ENCODE data around the gene ADISSP.

Gene ADISSP

DNA sequence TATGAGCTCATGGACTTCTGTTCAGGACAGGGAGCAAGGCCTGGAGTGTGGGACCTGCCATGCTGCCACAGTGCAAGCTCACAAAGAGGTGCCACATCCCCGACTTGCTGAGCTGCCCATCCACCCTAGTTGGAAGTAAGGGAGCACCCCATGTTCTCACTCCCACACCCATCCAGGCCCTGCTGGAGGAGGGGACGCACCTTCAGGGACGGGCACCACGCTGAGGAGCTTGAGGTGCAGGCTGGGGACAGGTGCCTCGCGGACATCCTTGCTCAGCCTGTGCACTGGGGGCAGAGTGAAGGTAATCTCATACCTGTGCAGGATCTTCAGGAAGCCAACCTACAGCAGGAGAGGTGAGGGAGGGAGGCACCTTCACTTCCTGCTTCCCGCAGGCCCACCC is 12.3 kb downstream of the ADISSP start:
- H3K4me3 ChIP-seq (ENCODE audit: control insufficient read depth, low read depth, low read length): no peak overlapping the region
- TF ChIP-seq, protein P1, sequence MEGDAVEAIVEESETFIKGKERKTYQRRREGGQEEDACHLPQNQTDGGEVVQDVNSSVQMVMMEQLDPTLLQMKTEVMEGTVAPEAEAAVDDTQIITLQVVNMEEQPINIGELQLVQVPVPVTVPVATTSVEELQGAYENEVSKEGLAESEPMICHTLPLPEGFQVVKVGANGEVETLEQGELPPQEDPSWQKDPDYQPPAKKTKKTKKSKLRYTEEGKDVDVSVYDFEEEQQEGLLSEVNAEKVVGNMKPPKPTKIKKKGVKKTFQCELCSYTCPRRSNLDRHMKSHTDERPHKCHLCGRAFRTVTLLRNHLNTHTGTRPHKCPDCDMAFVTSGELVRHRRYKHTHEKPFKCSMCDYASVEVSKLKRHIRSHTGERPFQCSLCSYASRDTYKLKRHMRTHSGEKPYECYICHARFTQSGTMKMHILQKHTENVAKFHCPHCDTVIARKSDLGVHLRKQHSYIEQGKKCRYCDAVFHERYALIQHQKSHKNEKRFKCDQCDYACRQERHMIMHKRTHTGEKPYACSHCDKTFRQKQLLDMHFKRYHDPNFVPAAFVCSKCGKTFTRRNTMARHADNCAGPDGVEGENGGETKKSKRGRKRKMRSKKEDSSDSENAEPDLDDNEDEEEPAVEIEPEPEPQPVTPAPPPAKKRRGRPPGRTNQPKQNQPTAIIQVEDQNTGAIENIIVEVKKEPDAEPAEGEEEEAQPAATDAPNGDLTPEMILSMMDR (conservative IDR thresholded peaks at IDR 0.05; ENCODE audit: control insufficient read depth, insufficient read depth, low read depth, low read length): no peak
- no peak for DNase-seq (ENCODE audit: low read depth)

DNA sequence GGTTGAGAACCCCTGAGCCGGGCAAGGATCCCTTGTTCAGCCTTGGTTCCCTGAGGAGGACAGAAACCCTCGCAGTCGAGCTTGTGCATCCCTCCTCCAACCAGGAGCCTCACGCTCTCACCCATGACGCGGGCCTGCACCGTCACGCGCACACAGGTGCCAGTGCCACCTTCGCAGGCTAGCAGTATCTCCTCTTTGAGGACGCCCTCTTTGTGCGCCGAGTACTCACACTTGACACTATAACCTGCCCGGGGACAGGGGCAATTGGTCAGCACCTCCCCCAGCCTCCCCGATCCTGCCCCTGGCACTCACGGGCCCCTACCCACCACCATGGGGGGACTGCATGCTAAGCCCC is 13.3 kb downstream of the ADISSP start:
- H3K4me3 ChIP-seq (ENCODE audit: control insufficient read depth, low read depth, low read length): no peak overlapping the region
- TF ChIP-seq, protein P1 (conservative IDR thresholded peaks at IDR 0.05; ENCODE audit: control insufficient read depth, insufficient read depth, low read depth, low read length): no peak
- DNase-seq (ENCODE audit: low read depth): no peak

DNA sequence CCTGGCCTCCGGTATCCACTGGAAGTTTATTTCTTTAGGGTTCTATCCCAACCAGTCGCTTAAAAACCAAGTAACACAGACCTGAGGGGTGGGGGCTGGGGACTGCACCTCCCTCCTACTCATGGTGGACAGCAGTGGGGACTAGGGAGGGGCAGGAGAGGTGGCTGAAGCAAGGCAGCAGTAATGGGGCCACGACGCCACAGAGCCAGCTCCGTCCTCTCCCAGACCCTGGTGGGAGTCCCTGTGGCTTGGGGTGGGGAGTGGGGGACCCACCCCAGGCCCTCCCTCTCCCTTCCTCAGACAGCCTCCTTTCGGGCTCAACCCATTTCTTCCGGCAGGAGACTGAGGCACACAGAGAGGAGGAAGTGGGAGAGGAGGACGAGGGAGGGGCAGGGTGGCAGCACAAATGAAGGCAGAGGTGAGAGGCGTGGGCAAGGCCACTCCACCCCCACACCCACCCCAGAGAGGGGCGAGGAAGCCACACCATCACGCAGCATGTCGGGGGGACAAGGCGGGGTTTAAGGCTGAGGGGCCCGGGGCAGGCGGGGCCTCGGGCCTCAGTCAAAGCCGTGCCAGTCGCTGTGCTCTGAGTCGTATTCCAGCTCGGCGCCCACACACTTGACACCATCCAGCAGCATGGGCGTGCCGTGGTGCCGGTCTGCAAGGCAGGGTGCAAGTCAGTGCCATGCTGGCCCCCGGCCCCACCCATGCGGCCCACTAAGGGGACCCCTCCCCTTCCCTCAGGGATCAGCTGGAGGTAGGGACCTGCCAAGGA is 13.9 kb downstream of the ADISSP start:
- TF ChIP-seq, protein P1 (conservative IDR thresholded peaks at IDR 0.05; ENCODE audit: control insufficient read depth, insufficient read depth, low read depth, low read length): no peak
- DNase-seq (ENCODE audit: low read depth): no peak
- no peak overlapping the region for H3K4me3 ChIP-seq (ENCODE audit: control insufficient read depth, low read depth, low read length)

DNA sequence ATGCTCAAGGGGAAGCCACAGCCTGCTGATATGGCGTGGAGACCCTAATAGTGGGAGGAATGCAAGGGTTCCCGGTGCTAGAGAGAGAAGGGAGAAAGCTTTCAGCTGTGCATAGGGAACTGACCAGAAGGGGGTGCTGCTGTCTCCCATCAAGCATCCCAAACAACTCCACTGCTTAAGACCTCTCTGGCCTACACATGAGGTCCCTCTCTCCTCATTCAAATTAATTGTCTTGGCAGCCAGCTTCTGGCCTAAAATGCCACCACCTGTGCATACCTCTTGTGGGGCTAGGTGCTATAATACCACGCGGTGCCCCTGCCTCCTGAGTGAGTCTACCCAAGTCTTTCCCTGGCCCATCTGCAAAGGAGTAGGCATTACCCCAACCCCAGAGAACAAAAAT is 14.5 kb downstream of the ADISSP start:
- TF ChIP-seq, protein P1 (conservative IDR thresholded peaks at IDR 0.05; ENCODE audit: control insufficient read depth, insufficient read depth, low read depth, low read length): peak; percentile 94
- DNase-seq (ENCODE audit: low read depth): peak; percentile 82
- H3K4me3 ChIP-seq (ENCODE audit: control insufficient read depth, low read depth, low read length): no peak overlapping the region

DNA sequence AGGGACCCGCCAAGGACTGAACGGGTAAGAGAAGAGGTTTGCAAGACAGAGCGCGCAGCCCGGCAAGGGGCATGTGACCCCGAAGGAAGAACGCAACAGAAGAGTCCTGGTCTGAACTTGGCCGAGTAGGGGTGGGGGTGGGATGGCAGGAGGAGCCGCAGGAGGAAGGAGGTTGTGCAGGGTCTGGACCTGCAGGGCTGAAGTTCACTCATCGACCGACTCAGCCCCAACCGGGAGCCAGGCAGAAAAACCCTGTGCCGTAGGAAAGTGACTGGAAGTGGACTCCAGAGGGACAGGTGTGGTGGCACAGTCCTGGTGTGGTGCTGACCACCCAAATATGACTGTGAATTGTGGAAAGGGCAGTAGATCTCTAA is 15.2 kb downstream of the ADISSP start:
- DNase-seq (ENCODE audit: low read depth): no peak
- TF ChIP-seq, protein P1 (conservative IDR thresholded peaks at IDR 0.05; ENCODE audit: control insufficient read depth, insufficient read depth, low read depth, low read length): no peak
- no peak overlapping the region for H3K4me3 ChIP-seq (ENCODE audit: control insufficient read depth, low read depth, low read length)

DNA sequence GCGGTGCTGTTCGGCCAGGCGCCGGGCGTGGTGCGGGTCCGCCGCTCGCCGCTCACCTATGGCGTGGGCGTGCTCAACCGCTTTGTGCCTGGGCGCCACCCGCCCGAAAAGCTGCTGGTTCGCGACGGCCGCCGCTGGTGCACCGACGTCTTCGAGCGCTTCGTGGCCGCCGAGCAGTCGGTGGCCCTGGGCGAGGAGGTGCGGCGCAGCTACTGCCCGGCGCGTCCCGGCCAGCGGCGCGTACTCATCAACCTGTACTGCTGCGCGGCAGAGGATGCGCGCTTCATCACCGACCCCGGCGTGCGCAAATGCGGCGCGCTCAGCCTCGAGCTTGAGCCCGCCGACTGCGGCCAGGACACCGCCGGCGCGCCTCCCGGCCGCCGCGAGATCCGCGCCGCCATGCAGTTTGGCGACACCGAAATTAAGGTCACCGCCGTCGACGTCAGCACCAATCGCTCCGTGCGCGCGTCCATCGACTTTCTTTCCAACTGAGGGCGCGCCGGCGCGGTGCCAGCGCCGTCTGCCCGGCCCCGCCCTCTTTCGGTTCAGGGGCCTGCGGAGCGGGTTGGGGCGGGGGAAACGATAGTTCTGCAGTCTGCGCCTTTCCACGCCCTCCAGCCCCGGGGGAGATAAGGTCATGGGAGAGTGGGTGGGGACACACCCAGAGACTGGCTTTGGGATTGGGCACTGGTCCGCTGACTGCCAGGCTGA is 15.7 kb downstream of the ADISSP start:
- DNase-seq (ENCODE audit: low read depth): no peak
- TF ChIP-seq, protein P1 (conservative IDR thresholded peaks at IDR 0.05; ENCODE audit: control insufficient read depth, insufficient read depth, low read depth, low read length): no peak
- H3K4me3 ChIP-seq (ENCODE audit: control insufficient read depth, low read depth, low read length): no peak overlapping the region
